Fibroblast of mammary gland (primary cell): ENCODE measurements around the gene DEDD2.
"Not testable (repeated sequence)": the region's sequence is repeated elsewhere in the genome, so short reads cannot be mapped to it uniquely, and the experiment has no call there.

Source experiments
- DNase-seq: peaks from one replicate; pipeline ENCODE4 v3.0.0-alpha.2; 2010; ENCODE audit warnings: low read depth
- H3K4me3 ChIP-seq: 2 replicates; pipeline ENCODE4 v1.5.1; 2011; ENCODE audit warnings: low read depth, mild to moderate bottlenecking, low read length, moderate library complexity; ENCODE audit not compliant: control insufficient read depth
- CTCF ChIP-seq: conservative IDR thresholded peaks from 2 replicates; pipeline ENCODE4 v1.5.1; 2011; ENCODE audit warnings: low read depth, low read length, inconsistent platforms; ENCODE audit not compliant: control insufficient read depth, insufficient read depth

The DEDD2 gene

DNA sequence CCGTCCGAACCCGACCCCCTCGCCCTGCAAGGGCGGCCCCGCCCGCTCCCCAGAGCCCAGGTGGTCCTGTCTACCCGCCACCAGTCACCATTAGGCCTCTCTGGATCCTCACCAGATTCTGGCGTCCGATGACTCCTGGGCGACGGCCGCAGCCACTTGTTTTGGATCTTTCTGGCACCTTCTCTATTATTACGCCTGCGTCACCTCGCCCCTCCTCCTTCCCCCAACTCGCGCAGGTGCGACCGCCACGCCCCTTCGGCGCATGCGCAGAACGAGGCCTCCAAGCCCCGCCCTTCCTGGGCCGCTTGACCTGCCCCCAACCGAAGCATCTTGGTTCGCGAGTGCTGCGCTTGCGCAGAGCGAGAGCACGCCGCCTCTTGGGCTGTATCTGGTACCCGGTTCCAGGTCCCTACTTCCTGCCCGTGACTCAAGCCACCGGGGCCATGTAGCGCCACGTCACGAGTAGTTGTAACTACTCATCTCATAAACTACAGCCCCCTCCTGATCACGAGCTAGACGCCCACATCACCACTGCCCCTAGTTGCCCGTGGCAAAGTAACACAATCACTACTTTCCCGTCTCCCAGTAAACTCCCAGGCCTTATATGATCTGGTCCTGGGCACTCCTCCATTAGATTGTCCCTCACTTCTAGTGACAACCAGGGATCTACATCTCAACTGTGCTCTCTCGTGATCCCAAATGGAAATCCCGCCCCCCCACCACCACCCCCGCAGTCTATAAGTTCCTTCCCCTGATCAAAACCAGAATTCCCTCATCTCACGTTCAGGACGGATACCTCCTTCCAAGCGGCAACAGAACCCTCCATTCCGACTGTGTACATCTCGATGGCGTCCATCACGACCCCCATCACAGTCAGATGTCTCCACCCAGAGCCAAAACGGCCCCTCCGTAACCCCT is at the start of gene DEDD2:
Gene DEDD2, minus strand, starts transcription at position 158 of the 918 bp plus-strand sequence. CDS start 670 bp downstream, outside the sequence.
- H3K4me3 ChIP-seq: peak within 1 kb of the TSS; percentile 93
- no peak for TF ChIP-seq CTCF
- peak; percentile 99 for DNase-seq

DNA sequence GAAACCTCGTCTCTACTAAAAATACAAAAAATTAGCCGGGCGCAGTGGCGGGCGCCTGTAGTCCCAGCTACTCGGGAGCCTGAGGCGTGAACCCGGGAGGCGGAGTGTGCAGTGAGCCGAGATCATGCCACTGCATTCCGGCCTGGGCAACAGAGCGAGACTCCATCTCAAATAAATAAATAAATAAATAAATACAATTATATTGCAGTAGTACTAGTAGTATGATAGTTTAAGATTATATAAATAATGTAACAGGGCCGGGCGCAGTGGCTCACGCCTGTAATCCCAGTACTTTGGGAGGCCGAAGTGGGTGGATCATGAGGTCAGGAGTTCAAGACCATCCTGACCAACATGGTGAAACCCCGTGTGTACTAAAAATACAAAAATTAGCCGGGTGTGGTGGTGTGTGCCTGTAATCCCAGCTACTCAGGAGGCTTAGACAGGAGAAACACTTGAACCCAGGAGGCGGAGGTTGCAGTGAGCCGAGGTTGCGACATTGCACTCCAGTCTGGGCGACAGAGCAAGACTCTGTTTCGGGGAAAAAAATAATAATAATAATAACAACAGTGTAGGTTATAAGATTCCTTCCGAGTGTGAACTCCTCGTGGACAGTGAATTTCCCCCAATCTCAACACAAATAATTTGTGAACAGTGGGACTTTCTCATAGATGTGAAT is 49.6 kb upstream of the DEDD2 start:
- not testable (repeated sequence) for H3K4me3 ChIP-seq, DNase-seq

- DNase-seq, H3K4me3 ChIP-seq: not testable (repeated sequence)
Measured at GRCh38 chr19:42266105-42266504, 48.6 kb upstream of the DEDD2 start.

- H3K4me3 ChIP-seq: no peak overlapping the region
- no peak for TF ChIP-seq CTCF
- DNase-seq: no peak
Measured at GRCh38 chr19:42261763-42262162, 44.3 kb upstream of the DEDD2 start.

GRCh38 chr19:42257842-42258241 is 40.4 kb upstream of the DEDD2 start:
- not testable (repeated sequence) for H3K4me3 ChIP-seq, DNase-seq

DNA sequence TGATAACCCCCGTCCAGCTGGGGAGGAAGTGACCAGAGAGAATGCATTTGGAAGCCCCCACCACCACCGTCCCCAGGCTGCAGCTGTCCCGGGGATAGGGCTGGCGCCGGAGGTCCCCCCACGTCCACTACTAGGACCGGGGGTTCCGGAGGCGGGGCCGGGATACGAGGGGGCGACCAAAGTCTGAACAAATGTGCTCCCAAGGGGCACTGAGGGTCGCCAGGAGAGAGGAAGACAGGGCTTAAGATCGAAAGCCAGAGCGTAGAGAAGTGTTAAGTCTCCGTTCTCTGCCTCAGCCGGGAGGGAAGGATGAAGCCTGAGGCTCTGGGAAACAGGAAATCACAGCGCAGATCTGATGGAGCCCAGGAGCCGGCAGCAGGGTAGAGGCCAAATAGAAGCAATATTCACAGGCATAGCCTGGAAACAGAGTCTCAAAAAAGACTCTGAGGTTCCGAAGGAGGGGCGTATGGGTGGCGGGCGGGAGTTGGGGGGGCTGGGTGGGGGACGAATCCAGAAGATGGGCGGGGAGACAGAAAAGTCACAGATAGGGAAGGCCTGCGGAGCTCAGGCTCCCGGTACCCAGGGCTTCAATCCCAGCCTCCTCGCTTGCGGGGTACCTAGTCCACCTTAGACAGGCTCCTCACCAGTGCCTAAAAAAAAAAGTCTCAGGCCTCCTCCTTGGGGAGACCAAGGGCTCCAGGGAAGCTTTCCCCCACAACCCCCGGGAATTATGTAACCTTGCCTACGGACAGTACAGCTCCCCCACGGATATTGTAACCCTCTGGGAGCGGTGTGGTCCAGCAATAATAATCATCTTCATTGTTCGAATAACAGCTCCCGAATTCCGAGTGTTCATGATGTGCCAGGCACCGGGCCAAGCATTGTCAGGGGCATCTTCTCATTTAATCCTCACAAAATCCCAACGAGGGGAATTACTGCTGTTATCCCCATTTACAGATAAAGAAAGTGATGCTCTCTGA is 38.6 kb upstream of the DEDD2 start:
- no peak for TF ChIP-seq CTCF
- DNase-seq: peak; percentile 44
- peak overlapping the region; percentile 57 for H3K4me3 ChIP-seq

DNA sequence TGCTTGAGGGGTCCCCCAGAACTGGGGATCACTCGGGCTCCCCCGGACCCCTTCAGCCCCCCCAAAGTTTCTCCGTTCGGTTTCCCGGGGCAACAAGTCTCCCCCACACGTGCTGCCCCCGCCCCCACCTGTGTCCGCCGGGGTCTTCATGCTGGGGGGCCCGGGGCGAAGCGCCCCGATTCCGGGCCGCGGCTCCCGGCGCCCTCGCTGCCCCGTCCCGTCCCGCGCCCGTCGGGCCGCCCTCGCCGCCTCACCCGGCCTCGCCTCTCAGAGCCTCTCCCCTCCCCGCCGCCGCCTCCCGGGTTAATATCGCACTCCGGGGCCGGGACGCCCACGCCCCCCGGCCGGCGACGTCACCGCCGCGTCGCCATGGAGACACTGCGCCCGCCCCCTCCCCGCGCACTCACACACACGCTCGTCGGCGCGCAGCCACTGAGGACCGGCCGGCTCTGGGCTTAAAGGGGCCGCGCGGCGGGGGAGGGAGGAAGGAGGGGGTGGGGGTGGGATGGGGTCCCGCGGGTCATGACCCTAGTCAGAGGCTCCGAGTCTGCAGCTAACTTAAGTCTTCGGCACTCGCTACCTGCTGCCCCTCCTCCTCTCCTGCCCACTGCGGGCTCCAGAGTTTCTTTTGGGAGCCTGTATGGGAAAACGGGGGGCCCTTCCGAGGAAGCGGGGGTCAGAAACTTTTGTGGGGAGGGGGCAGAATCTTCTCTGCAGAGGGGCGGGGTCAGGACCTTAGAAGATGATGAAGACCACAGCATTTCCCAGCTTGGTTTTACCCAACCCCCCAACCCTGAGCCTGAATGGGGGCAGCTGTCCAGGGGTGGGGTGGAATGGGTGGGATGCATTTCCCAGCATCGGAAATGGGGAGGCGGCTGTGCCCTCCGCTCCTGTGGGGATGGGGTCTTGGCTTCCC is 37.6 kb upstream of the DEDD2 start, which contains the start of gene ERF:
Gene ERF, minus strand, starts transcription at position 279 of the 916 bp plus-strand sequence. Its CDS starts 129 bp downstream, at position 150.
- no peak for TF ChIP-seq CTCF
- DNase-seq: peak; percentile 79
- peak within 1 kb of the TSS; percentile 89 for H3K4me3 ChIP-seq
